Endothelial cell (in vitro differentiated cells): ENCODE results near the gene MAP1B. TPM values are rescaled to one million over a fixed set of nuclear protein-coding genes. Genes with fewer than 3 reads are reported as not detected.

Source experiments
- DNase-seq: peaks from one replicate; pipeline ENCODE4 v3.0.0; 2021; ENCODE audit warnings: low spot score
- H3K27ac Mint-ChIP-seq: one replicate; pipeline ENCODE4 v1.8.0; 2021; ENCODE audit warnings: mixed read lengths, inconsistent platforms; ENCODE audit not compliant: unreplicated experiment
- H3K27me3 Mint-ChIP-seq: one replicate; pipeline ENCODE4 v1.8.0; 2021; ENCODE audit warnings: mild to moderate bottlenecking, moderate library complexity, mixed read lengths, inconsistent platforms; ENCODE audit not compliant: unreplicated experiment
- H3K36me3 Mint-ChIP-seq: one replicate; pipeline ENCODE4 v1.8.0; 2021; ENCODE audit warnings: mild to moderate bottlenecking, low read depth, mixed read lengths, inconsistent platforms; ENCODE audit not compliant: unreplicated experiment
- H3K4me1 Mint-ChIP-seq: one replicate; pipeline ENCODE4 v1.8.0; 2021; ENCODE audit warnings: mild to moderate bottlenecking, mixed read lengths, inconsistent platforms; ENCODE audit not compliant: unreplicated experiment
- H3K4me3 Mint-ChIP-seq: one replicate; pipeline ENCODE4 v1.8.0; 2021; ENCODE audit warnings: mild to moderate bottlenecking, mixed read lengths, inconsistent platforms; ENCODE audit not compliant: unreplicated experiment
- H3K9me3 Mint-ChIP-seq: one replicate; pipeline ENCODE4 v1.8.0; 2021; ENCODE audit warnings: mixed read lengths, inconsistent platforms; ENCODE audit not compliant: unreplicated experiment
- CTCF ChIP-seq: fragments of 200-600 bp; sonication (generic); IDR thresholded peaks from one replicate; pipeline ENCODE4 v1.5.0; 2021; ENCODE audit warnings: antibody characterized with exemption; ENCODE audit not compliant: unreplicated experiment
- total RNA-seq: library from RNA; stranded (reverse); fragmentation: NEBNext Ultra II Directional; extraction: Animal tissue kit (Norgen Biotek cat#: 25700); gene quantifications from one replicate; pipeline ENCODE4 v1.2.1, GENCODE V29; 2021; ENCODE audit not compliant: unreplicated experiment

The MAP1B gene
- total RNA-seq, 1 donor from 2014 or later: 251 TPM

- Mint-ChIP-seq H3K27me3 (peaks cover 3% of the 10 kb centered on the region), H3K27ac (no peak overlapping the region), H3K4me3 (no peak overlapping the region), H3K9me3 (no peaks in the 10 kb centered on the region), H3K36me3 (peaks cover 5% of the 10 kb centered on the region), H3K4me1 (peaks cover 3% of the 10 kb centered on the region)
- no peak for DNase-seq
- TF ChIP-seq CTCF: no peak
Measured at GRCh38 chr5:72210888-72211678, 103.8 kb downstream of the MAP1B start.

GRCh38 chr5:72212171-72212570 is 104.9 kb downstream of the MAP1B start:
- H3K36me3 Mint-ChIP-seq: peaks cover 4% of the 10 kb centered on the region
- H3K27ac Mint-ChIP-seq: no peak overlapping the region
- H3K9me3 Mint-ChIP-seq: no peaks in the 10 kb centered on the region
- no peak for DNase-seq
- TF ChIP-seq CTCF: no peak
- H3K4me1 Mint-ChIP-seq: peaks cover 3% of the 10 kb centered on the region
- no peak overlapping the region for H3K4me3 Mint-ChIP-seq
- H3K27me3 Mint-ChIP-seq: peaks cover 3% of the 10 kb centered on the region

- no peak overlapping the region for H3K27ac Mint-ChIP-seq
- peaks cover 5% of the 10 kb centered on the region for H3K27me3 Mint-ChIP-seq
- no peak overlapping the region for H3K4me3 Mint-ChIP-seq
- no peaks in the 10 kb centered on the region for H3K9me3 Mint-ChIP-seq
- H3K36me3 Mint-ChIP-seq: peaks cover 12% of the 10 kb centered on the region
- TF ChIP-seq CTCF: no peak
- no peak for DNase-seq
- peaks cover 3% of the 10 kb centered on the region for H3K4me1 Mint-ChIP-seq
Measured at GRCh38 chr5:72213482-72213881, 106.2 kb downstream of the MAP1B start.

GRCh38 chr5:72214168-72214567 is 106.9 kb downstream of the MAP1B start:
- Mint-ChIP-seq H3K27ac (no peak overlapping the region), H3K27me3 (peaks cover 5% of the 10 kb centered on the region), H3K36me3 (peaks cover 18% of the 10 kb centered on the region), H3K9me3 (no peaks in the 10 kb centered on the region), H3K4me1 (peaks cover 3% of the 10 kb centered on the region), H3K4me3 (no peak overlapping the region)
- DNase-seq: no peak
- TF ChIP-seq CTCF: no peak

- Mint-ChIP-seq H3K27ac (no peak overlapping the region), H3K4me3 (no peak overlapping the region), H3K9me3 (no peaks in the 10 kb centered on the region), H3K4me1 (no peaks in the 10 kb centered on the region), H3K36me3 (peaks cover 37% of the 10 kb centered on the region), H3K27me3 (peaks cover 2% of the 10 kb centered on the region)
- TF ChIP-seq CTCF: no peak
- DNase-seq: no peak
Measured at GRCh38 chr5:72216756-72217155, 109.5 kb downstream of the MAP1B start.
